ENCODE data around the gene KIF16B.

DNA sequence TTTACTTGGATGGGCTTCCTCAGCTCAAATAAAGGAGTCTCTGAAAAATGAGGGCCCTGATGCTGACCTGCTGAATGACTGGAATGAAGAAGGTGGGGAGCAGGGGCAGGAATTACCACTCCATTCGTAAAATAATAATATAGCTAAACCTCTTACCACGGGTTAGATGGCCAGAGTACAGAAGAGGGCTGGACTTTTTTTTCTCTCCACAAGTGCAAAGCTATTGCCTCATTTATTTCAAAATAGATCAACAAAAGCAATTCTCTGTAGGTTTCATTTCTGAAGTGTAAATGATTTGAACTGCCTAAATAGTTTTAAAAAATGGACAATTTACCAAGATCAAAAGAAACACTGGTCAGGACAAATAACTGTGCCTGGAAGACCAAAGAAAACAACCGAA lies 256.7 kb downstream of the KIF16B start:
- TF ChIP-seq, protein P1, sequence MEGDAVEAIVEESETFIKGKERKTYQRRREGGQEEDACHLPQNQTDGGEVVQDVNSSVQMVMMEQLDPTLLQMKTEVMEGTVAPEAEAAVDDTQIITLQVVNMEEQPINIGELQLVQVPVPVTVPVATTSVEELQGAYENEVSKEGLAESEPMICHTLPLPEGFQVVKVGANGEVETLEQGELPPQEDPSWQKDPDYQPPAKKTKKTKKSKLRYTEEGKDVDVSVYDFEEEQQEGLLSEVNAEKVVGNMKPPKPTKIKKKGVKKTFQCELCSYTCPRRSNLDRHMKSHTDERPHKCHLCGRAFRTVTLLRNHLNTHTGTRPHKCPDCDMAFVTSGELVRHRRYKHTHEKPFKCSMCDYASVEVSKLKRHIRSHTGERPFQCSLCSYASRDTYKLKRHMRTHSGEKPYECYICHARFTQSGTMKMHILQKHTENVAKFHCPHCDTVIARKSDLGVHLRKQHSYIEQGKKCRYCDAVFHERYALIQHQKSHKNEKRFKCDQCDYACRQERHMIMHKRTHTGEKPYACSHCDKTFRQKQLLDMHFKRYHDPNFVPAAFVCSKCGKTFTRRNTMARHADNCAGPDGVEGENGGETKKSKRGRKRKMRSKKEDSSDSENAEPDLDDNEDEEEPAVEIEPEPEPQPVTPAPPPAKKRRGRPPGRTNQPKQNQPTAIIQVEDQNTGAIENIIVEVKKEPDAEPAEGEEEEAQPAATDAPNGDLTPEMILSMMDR (IDR thresholded peaks at IDR 0.05 in 2 of 3, conservative IDR thresholded peaks at IDR 0.05 in 1 of 3; ENCODE audit: borderline replicate concordance in 1 of 3, insufficient read depth in 1 of 3, low read depth in 2 of 3, low read length in 2 of 3), result no peak
- TF ChIP-seq TCF7L2 (IDR thresholded peaks at IDR 0.05; ENCODE audit: borderline replicate concordance, extremely low read depth, insufficient read depth, insufficient read length) (no peak), SRF (IDR thresholded peaks at IDR 0.05; ENCODE audit: low read depth) (no peak), EZH2 (IDR thresholded peaks at IDR 0.05) (no peak), POLR2AphosphoS5 (IDR thresholded peaks at IDR 0.05; ENCODE audit: low read depth, low read length) (no peak), JUND (IDR thresholded peaks at IDR 0.05) (no peak), POLR2A (IDR thresholded peaks at IDR 0.05; ENCODE audit: borderline replicate concordance, extremely low read depth, insufficient read depth, insufficient read length) (no peak), EGR1 (IDR thresholded peaks at IDR 0.05; ENCODE audit: low read depth) (no peak), CEBPB (IDR thresholded peaks at IDR 0.05; ENCODE audit: low read depth) (no peak), SP1 (IDR thresholded peaks at IDR 0.05; ENCODE audit: low read depth) (no peak)
- TF ChIP-seq, protein P2, sequence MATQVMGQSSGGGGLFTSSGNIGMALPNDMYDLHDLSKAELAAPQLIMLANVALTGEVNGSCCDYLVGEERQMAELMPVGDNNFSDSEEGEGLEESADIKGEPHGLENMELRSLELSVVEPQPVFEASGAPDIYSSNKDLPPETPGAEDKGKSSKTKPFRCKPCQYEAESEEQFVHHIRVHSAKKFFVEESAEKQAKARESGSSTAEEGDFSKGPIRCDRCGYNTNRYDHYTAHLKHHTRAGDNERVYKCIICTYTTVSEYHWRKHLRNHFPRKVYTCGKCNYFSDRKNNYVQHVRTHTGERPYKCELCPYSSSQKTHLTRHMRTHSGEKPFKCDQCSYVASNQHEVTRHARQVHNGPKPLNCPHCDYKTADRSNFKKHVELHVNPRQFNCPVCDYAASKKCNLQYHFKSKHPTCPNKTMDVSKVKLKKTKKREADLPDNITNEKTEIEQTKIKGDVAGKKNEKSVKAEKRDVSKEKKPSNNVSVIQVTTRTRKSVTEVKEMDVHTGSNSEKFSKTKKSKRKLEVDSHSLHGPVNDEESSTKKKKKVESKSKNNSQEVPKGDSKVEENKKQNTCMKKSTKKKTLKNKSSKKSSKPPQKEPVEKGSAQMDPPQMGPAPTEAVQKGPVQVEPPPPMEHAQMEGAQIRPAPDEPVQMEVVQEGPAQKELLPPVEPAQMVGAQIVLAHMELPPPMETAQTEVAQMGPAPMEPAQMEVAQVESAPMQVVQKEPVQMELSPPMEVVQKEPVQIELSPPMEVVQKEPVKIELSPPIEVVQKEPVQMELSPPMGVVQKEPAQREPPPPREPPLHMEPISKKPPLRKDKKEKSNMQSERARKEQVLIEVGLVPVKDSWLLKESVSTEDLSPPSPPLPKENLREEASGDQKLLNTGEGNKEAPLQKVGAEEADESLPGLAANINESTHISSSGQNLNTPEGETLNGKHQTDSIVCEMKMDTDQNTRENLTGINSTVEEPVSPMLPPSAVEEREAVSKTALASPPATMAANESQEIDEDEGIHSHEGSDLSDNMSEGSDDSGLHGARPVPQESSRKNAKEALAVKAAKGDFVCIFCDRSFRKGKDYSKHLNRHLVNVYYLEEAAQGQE (IDR thresholded peaks at IDR 0.05; ENCODE audit: low read depth), result no peak
- TF ChIP-seq, protein P3, sequence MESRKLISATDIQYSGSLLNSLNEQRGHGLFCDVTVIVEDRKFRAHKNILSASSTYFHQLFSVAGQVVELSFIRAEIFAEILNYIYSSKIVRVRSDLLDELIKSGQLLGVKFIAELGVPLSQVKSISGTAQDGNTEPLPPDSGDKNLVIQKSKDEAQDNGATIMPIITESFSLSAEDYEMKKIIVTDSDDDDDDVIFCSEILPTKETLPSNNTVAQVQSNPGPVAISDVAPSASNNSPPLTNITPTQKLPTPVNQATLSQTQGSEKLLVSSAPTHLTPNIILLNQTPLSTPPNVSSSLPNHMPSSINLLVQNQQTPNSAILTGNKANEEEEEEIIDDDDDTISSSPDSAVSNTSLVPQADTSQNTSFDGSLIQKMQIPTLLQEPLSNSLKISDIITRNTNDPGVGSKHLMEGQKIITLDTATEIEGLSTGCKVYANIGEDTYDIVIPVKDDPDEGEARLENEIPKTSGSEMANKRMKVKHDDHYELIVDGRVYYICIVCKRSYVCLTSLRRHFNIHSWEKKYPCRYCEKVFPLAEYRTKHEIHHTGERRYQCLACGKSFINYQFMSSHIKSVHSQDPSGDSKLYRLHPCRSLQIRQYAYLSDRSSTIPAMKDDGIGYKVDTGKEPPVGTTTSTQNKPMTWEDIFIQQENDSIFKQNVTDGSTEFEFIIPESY (IDR thresholded peaks at IDR 0.05; ENCODE audit: extremely low read depth, insufficient replicate concordance, low read length), result no peak
